ENCODE measurements around the gene PROM1.

PROM1 gene

DNA sequence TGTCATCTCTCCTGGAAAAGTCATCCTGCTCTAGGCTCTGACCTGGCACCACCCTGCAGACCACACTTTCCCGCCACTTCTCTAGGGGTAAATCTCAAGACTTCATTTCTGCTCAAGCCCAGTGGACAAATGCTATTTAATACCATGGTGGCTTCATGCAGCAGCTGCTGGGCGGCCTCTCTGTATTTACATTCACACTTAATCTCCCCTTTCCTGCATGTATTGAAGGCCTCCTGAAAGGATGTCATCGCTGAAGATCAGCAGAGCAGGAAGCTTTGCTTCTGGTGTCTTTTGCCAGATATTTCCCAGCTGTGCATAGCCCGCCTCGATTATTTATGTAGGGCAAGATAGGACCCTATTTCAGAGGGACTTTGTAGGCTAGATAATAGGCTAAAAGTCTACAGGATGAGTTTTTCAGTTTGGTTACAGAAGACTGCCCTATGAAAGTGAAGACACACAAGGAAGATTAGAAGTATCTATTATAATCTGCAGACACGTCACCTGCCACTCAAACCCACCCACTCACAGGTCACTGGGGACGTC, 17.2 kb downstream of the PROM1 start:
- TF ChIP-seq, protein P1, sequence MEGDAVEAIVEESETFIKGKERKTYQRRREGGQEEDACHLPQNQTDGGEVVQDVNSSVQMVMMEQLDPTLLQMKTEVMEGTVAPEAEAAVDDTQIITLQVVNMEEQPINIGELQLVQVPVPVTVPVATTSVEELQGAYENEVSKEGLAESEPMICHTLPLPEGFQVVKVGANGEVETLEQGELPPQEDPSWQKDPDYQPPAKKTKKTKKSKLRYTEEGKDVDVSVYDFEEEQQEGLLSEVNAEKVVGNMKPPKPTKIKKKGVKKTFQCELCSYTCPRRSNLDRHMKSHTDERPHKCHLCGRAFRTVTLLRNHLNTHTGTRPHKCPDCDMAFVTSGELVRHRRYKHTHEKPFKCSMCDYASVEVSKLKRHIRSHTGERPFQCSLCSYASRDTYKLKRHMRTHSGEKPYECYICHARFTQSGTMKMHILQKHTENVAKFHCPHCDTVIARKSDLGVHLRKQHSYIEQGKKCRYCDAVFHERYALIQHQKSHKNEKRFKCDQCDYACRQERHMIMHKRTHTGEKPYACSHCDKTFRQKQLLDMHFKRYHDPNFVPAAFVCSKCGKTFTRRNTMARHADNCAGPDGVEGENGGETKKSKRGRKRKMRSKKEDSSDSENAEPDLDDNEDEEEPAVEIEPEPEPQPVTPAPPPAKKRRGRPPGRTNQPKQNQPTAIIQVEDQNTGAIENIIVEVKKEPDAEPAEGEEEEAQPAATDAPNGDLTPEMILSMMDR (IDR thresholded peaks at IDR 0.05; ENCODE audit: borderline replicate concordance, insufficient read depth, low read depth, low read length): no peak
- no peak overlapping the region for H3K4me3 ChIP-seq (ENCODE audit: low read depth, low read length)

DNA sequence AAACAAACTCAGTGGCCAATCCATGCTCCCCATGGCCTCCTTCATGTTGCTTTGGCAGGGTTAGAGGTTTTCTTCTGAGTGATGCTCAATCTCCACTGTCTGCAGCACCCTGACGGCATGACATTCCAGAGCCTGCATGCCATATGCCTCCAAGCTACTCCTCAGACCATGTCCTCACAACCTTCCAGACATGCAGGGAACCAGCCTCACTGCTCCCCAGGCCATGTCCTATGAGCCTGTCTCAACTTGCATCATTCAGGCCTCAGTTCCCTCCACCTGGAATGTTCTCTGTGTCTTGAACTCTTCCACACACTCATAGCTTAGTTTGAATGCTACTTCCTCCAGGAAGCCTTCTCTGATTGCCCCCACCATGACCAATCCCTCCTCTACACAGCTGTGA, 18.8 kb downstream of the PROM1 start:
- no peak overlapping the region for H3K4me3 ChIP-seq (ENCODE audit: low read depth, low read length)
- TF ChIP-seq, protein P1 (IDR thresholded peaks at IDR 0.05; ENCODE audit: borderline replicate concordance, insufficient read depth, low read depth, low read length): no peak

DNA sequence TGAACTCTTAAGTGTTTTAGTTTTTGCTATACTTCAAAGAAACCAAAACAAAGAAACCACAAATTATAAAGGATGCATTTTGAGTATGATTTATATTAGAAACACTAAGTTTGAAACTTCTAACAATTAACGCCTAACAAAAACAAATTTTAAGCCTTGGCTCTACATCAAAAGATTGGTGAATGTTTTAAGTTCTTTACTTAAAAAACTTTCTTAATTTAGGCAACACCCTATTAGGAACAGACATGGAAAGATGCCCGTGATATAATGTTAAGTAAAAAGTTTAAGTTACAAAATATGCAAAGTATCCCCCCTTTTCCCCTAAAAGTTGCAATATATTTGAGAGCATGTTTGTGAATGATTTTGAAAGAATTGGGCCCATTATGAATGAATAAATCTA, 21.2 kb downstream of the PROM1 start:
- H3K4me3 ChIP-seq (ENCODE audit: low read depth, low read length): no peak overlapping the region
- TF ChIP-seq, protein P1 (IDR thresholded peaks at IDR 0.05; ENCODE audit: borderline replicate concordance, insufficient read depth, low read depth, low read length): no peak

DNA sequence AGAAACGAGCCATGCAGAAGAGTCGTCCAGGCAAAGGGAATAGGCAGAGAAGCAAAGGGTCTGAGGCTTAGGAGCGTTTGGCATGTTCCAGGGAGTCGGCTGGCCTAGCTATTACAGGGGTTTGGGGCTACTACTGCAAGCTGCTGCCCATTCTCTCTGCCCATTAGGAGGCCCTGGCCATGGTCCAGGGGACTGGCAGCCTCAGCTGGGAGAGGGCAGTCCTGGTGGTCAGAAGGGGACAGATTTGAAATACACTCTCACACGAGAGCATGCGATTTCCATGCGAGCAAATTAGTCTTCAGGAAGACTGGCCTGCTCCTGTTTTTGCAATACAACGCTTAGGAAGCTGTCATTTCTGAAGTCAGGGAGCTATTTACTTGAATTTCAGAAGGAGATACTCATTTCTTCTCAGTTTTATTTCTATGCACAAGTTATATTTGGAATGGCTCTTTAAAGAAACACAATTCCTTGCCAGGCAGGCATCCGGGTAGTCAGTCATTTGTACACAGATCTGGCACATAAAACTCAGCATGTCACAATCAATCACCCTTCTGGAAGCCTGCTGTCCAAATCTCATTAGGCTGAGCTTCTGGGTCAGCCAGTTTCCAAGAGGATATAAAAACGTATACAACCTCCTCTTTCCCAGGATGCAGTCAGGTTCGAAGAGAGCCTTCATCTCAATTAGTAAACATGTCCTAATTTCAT, 27.0 kb downstream of the PROM1 start:
- no peak overlapping the region for H3K4me3 ChIP-seq (ENCODE audit: low read depth, low read length)
- TF ChIP-seq, protein P1 (IDR thresholded peaks at IDR 0.05; ENCODE audit: borderline replicate concordance, insufficient read depth, low read depth, low read length): no peak

DNA sequence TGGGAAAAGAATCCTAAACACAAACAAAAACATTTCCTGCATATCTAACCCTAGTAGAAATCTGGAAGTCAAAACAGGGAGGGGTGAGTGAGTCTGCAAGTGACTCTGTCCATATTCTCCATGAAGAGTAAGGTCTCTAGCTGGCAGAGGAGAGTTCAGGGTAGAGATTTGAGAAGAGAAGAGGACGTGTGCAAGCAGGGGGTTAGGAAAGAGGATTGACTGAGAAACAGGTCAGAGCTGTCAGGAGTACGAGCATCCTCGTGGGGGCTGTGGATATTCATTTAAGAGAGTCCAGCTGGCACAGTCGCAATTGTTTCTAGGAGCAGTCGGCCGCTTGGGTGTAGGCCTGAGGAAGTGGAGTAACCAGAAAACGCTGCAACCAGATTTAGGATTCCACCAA, 27.9 kb downstream of the PROM1 start:
- H3K4me3 ChIP-seq (ENCODE audit: low read depth, low read length): no peak overlapping the region
- TF ChIP-seq, protein P1 (IDR thresholded peaks at IDR 0.05; ENCODE audit: borderline replicate concordance, insufficient read depth, low read depth, low read length): no peak

DNA sequence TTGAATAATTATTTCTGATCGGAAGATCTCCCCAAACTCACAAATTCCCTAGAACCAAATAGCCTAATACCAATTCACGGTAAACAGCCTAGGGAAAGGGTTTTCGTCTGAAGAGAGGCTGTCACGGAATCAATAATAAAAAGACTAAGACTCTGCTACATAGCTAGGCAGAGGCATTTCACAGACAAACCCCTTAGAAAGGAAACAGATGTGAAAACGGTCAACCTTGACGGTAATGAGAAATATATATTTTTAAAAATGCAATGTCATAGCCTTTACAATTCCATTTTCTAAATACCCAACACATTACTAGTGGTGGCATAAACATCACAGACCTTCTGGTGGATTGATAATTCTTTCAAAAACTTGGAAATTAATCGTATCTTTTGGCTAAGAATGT, 28.4 kb downstream of the PROM1 start:
- TF ChIP-seq, protein P1 (IDR thresholded peaks at IDR 0.05; ENCODE audit: borderline replicate concordance, insufficient read depth, low read depth, low read length): no peak
- H3K4me3 ChIP-seq (ENCODE audit: low read depth, low read length): no peak overlapping the region

DNA sequence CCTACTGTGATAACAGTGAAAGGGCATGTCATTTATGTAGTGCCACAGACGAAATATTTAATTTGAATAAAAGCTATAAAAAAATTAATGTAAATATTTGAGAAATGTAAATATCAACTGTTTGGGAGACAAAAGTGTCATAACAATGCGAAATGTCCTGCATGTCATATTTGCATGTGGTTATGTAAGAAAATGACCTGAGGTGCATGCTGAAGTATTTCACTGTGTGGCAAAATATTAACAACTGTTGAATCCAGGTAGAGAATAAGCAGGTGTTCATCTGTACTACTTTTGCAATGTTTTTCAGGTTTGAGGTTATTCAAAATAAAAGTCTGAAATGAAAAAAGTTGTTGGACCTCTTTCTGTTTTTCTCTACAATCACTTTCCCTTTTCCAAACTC, 30.9 kb downstream of the PROM1 start:
- TF ChIP-seq, protein P1 (IDR thresholded peaks at IDR 0.05; ENCODE audit: borderline replicate concordance, insufficient read depth, low read depth, low read length): no peak
- no peak overlapping the region for H3K4me3 ChIP-seq (ENCODE audit: low read depth, low read length)

Measured in GM12875 (cell line).